Endothelial cell of umbilical vein (primary cell): ENCODE results near the gene CMTM4. TPM values are rescaled to one million over a fixed set of nuclear protein-coding genes. Genes with fewer than 3 reads are reported as not detected.

Source experiments
- BruUV-seq: library from RNA; stranded (reverse); fragments of 400-500 nt; replicated peaks from 2 replicates; lab custom pipeline; 2021; lab: Mats Ljungman, UMichigan
- CTCF ChIA-PET: fragments of 300-600, 350-600 bp; sonication (Branson Sonifier 250); formaldehyde crosslinking; loops from one replicate; lab custom pipeline; 2021; ENCODE audit warnings: antibody characterized with exemption, inconsistent platforms; lab: Charles Lee
- POLR2A ChIA-PET: fragments of 300-600, 350-600 bp; sonication (Branson Sonifier 250); formaldehyde crosslinking; loops from one replicate; lab custom pipeline; 2021; ENCODE audit warnings: antibody characterized with exemption, inconsistent platforms; lab: Charles Lee
- DNase-seq: peaks from one replicate; pipeline ENCODE4 v3.0.0-alpha.2; 2011; ENCODE audit warnings: low read depth, low spot score
- FAIRE-seq: peaks from 2 replicates; lab custom pipeline; 2011; peaks lifted over from hg19 to GRCh38; lab: Jason Lieb, UNC
- H2AFZ ChIP-seq: 2 replicates; pipeline ENCODE4 v1.6.0; 2012; ENCODE audit warnings: low read depth, low read length, control low read depth, inconsistent platforms
- H3K27ac ChIP-seq: 2 replicates; pipeline ENCODE4 v1.5.1; 2011; ENCODE audit warnings: low read depth, mild to moderate bottlenecking, control low read depth, low read length, moderate library complexity; ENCODE audit not compliant: insufficient read depth
- H3K27me3 ChIP-seq, 2 experiments: 2 replicates each; pipeline versions ENCODE4 v1.6.0 to v1.6.1; 2011; ENCODE audit warnings: low read length in 2 of 2, mixed read lengths in 1 of 2; ENCODE audit not compliant: control insufficient read depth in 2 of 2, insufficient read depth in 2 of 2
- H3K36me3 ChIP-seq, 2 experiments: 2 replicates in 1 of 2; 3 replicates in 1 of 2; pipeline ENCODE4 v1.5.1; 2011; ENCODE audit warnings: low read length in 2 of 2, mild to moderate bottlenecking in 1 of 2, moderate library complexity in 1 of 2; ENCODE audit not compliant: control insufficient read depth in 2 of 2, insufficient read depth in 2 of 2; ENCODE audit errors: extremely low read depth in 1 of 2
- H3K4me1 ChIP-seq: 3 replicates; pipeline ENCODE4 v1.5.1; 2011; ENCODE audit warnings: mild to moderate bottlenecking, low read length; ENCODE audit not compliant: control insufficient read depth, insufficient read depth; ENCODE audit errors: extremely low read depth
- H3K4me2 ChIP-seq: 2 replicates; pipeline ENCODE4 v1.6.1; 2011; ENCODE audit warnings: low read length, control low read depth, mixed read lengths; ENCODE audit not compliant: insufficient read depth
- H3K4me3 ChIP-seq, 3 experiments: fragments of 200-600 bp in 1 of 3; sonication (generic), shearing (Covaris generic) in 1 of 3; replicated peaks in 1 of 3; 2 replicates each; pipeline ENCODE4 v1.5.1; 2011 to 2016; ENCODE audit warnings: control low read depth in 3 of 3, low read length in 3 of 3, mild to moderate bottlenecking in 2 of 3, inconsistent platforms in 1 of 3, low read depth in 1 of 3, moderate library complexity in 1 of 3; ENCODE audit not compliant: insufficient read depth in 1 of 3
- H3K79me2 ChIP-seq: 2 replicates; pipeline ENCODE4 v1.6.0; 2012; ENCODE audit warnings: low read length, inconsistent platforms; ENCODE audit not compliant: control insufficient read depth, insufficient read depth
- H3K9ac ChIP-seq: replicated peaks from 2 replicates; pipeline ENCODE3; 2011; ENCODE audit warnings: low read length, control low read depth; ENCODE audit not compliant: insufficient read depth; ENCODE audit errors: extremely low read depth
- H3K9me1 ChIP-seq: replicated peaks from 3 replicates; pipeline ENCODE4 v1.6.0; 2011; ENCODE audit warnings: mild to moderate bottlenecking, low read length; ENCODE audit not compliant: control insufficient read depth, insufficient read depth; ENCODE audit errors: extremely low read depth
- H3K9me3 ChIP-seq: replicated peaks from 2 replicates; pipeline ENCODE4 v1.5.1; 2012; ENCODE audit warnings: low read length, inconsistent platforms; ENCODE audit not compliant: control insufficient read depth, insufficient read depth
- H4K20me1 ChIP-seq: replicated peaks from 2 replicates; pipeline ENCODE3; 2011; ENCODE audit warnings: mild to moderate bottlenecking, low read length; ENCODE audit not compliant: control insufficient read depth, insufficient read depth; ENCODE audit errors: extremely low read depth
- CTCF ChIP-seq, 2 donors: IDR thresholded peaks; 1 replicate in 1 of 2; 2 replicates in 1 of 2; pipeline ENCODE4 v1.5.1; 2011; ENCODE audit warnings: low read length in 2 of 2, mild to moderate bottlenecking in 2 of 2, moderate library complexity in 2 of 2, control low read depth in 1 of 2, inconsistent platforms in 1 of 2, low read depth in 1 of 2; ENCODE audit not compliant: insufficient read depth in 1 of 2; ENCODE audit errors: extremely low read depth in 1 of 2
- EZH2 ChIP-seq: IDR thresholded peaks from 2 replicates; pipeline ENCODE4 v1.6.1; 2012; ENCODE audit warnings: borderline replicate concordance, low read depth, mild to moderate bottlenecking, moderate library complexity, low read length, inconsistent platforms; ENCODE audit not compliant: severe bottlenecking
- FOS ChIP-seq: IDR thresholded peaks from 2 replicates; pipeline ENCODE4 v1.6.1; 2011; ENCODE audit warnings: mild to moderate bottlenecking, low read length, moderate library complexity, borderline replicate concordance; ENCODE audit not compliant: insufficient read depth
- GATA2 ChIP-seq: IDR thresholded peaks from 2 replicates; pipeline ENCODE4 v1.7.0; 2011; ENCODE audit warnings: low read depth, mild to moderate bottlenecking, moderate library complexity, mixed read lengths, low read length; ENCODE audit not compliant: insufficient read length, insufficient read depth
- JUN ChIP-seq: IDR thresholded peaks from 2 replicates; pipeline ENCODE4 v1.6.1; 2011; ENCODE audit warnings: borderline replicate concordance, low read depth; ENCODE audit not compliant: insufficient read length, insufficient read depth
- MAX ChIP-seq: IDR thresholded peaks from 2 replicates; pipeline ENCODE4 v1.6.1; 2011; ENCODE audit not compliant: insufficient read depth, insufficient read length
- MYC ChIP-seq: IDR thresholded peaks from one replicate; pipeline ENCODE4 v1.6.1; 2011; ENCODE audit warnings: mild to moderate bottlenecking, low read depth, low read length
- POLR2AphosphoS5 ChIP-seq: IDR thresholded peaks from 2 replicates; pipeline ENCODE4 v1.6.1; 2012; ENCODE audit warnings: low read depth, mild to moderate bottlenecking, control low read depth, low read length, moderate library complexity; ENCODE audit not compliant: insufficient read depth
- dilution Hi-C: fragments of 300-500 bp; cut with MboI; formaldehyde crosslinking; loops from one replicate; pipeline ENCODE4 v1.15.0; 2019; ENCODE audit warnings: low sequenced_read_pairs; ENCODE audit not compliant: extremely low pct_ligation_motif_present
- intact Hi-C: fragments of 100-400 bp; cut with micrococcal nuclease; formaldehyde crosslinking; loops from one replicate; pipeline ENCODE4 v1.10.0; 2022
- polyA plus RNA-seq, 4 experiments: library from polyadenylated mRNA; depleted of rRNA in 3 of 4; stranded (reverse) in 3 of 4; unstranded in 1 of 4; fragments of >200 nt; gene quantifications; 2 replicates each; pipeline versions ENCODE4 v1.2.1 to v1.2.3, GENCODE V29; 2011 to 2012; ENCODE audit warnings: missing spikeins in 1 of 4
- total RNA-seq: library from RNA; stranded (reverse); gene quantifications from 2 replicates; pipeline ENCODE4 v1.2.3, GENCODE V29; 2021

Gene CMTM4
- total and polyA plus RNA-seq, 2 donors (not counting 3 experiments of a cell fraction or from before 2014, with no cell fraction given) = 9.0 to 10.7 TPM

- no peak for FAIRE-seq
- no peaks in the 10 kb centered on the region for H3K9me3 ChIP-seq
- H3K4me3 ChIP-seq = no peak overlapping the region
- no peaks in the 10 kb centered on the region for H3K27me3 ChIP-seq
- no peaks in the 10 kb centered on the region for H3K4me1 ChIP-seq
- DNase-seq = no peak
- POLR2A ChIA-PET = no interaction called here
- H4K20me1 ChIP-seq = no peaks in the 10 kb centered on the region
- CTCF ChIA-PET = no interaction called here
- TF ChIP-seq GATA2 (no peak), MYC (no peak), POLR2AphosphoS5 (no peak), MAX (no peak), CTCF (IDR thresholded peaks at IDR 0.05; ENCODE audit: extremely low read depth in 1 of 2, insufficient read depth in 1 of 2, low read depth in 1 of 2, low read length in 2 of 2) (no peak), JUN (no peak), FOS (no peak), EZH2 (no peak)
- no peaks in the 10 kb centered on the region for H3K9me1 ChIP-seq
- H3K79me2 ChIP-seq = no peaks in the 10 kb centered on the region
- H3K4me2 ChIP-seq = no peak overlapping the region
- no peaks in the 10 kb centered on the region for H3K36me3 ChIP-seq
- H3K9ac ChIP-seq = no peak overlapping the region
- dilution Hi-C loops = no loop called here
- no peak overlapping the region for H2AFZ ChIP-seq
- no peak overlapping the region for H3K27ac ChIP-seq
- intact Hi-C loops = no loop called here
- no TSS peak for BruUV-seq
Observed at GRCh38 chr16:66689282-66689681, 7.3 kb downstream of the CMTM4 start.
